ENCODE data around the gene BMP5.

DNA sequence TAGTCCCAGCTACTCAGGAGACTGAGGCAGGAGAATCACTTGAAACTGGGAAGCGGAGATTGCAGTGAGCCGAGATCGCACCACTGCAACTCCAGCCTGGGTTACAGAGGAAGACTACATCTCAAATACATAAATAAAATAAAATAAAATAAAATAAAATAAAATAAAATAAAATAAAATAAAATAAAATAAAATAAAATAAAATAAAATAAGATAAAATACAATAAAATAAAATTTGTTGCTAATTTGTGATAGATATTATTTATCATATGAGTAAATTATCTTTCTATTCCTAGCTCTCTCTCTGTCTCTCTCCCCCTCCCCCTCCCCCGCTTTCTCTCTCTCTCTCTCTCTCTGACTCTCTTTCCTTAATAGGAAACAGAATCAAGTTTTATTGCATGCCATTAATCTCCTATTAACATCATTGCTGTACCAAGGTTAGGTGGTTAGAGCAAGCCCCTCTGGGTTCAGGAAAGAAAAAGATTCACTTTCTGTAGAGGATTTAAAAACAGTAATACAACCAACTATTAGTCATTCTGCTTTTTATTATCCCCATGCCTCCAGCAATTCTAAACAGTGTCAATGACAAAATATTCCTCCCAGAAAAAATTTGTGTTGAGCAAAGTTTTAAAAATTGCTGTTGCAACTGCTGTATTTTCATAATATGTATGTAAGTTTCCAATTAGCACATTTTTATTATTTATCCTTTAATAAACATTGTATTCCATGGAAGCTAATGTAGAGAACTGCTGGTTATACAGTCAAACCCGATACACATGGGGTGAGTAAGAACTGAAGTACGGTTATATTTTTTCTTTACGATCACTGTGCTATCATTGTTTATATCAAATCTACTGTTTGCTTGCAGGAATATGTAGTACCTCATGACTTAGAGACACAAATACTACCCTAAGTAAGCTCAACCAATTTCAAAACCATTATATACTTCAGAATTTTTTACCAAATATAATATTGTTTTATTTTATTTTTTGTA lies 22.1 kb downstream of the BMP5 start:
- TF ChIP-seq, protein P1, sequence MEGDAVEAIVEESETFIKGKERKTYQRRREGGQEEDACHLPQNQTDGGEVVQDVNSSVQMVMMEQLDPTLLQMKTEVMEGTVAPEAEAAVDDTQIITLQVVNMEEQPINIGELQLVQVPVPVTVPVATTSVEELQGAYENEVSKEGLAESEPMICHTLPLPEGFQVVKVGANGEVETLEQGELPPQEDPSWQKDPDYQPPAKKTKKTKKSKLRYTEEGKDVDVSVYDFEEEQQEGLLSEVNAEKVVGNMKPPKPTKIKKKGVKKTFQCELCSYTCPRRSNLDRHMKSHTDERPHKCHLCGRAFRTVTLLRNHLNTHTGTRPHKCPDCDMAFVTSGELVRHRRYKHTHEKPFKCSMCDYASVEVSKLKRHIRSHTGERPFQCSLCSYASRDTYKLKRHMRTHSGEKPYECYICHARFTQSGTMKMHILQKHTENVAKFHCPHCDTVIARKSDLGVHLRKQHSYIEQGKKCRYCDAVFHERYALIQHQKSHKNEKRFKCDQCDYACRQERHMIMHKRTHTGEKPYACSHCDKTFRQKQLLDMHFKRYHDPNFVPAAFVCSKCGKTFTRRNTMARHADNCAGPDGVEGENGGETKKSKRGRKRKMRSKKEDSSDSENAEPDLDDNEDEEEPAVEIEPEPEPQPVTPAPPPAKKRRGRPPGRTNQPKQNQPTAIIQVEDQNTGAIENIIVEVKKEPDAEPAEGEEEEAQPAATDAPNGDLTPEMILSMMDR (optimal IDR thresholded peaks at IDR 0.05 in 1 of 3, IDR thresholded peaks at IDR 0.05 in 1 of 3, conservative IDR thresholded peaks at IDR 0.05 in 1 of 3; ENCODE audit: extremely low read depth in 1 of 3, insufficient read depth in 2 of 3, low read length in 3 of 3), result no peak
- TF ChIP-seq EZH2 (IDR thresholded peaks at IDR 0.05; ENCODE audit: low read length), result no peak

Measured in keratinocyte (primary cell).